ENCODE data around the gene PAN3.

Gene PAN3

GRCh38 chr13:28229522-28230411, 91.4 kb downstream of the PAN3 start:
- no peak for DNase-seq (ENCODE audit: low spot score)

- no peak for DNase-seq (ENCODE audit: low spot score)
Measured at GRCh38 chr13:28231642-28232041, 93.3 kb downstream of the PAN3 start.

GRCh38 chr13:28237944-28238343, 99.6 kb downstream of the PAN3 start:
- no peak for DNase-seq (ENCODE audit: low spot score)

GRCh38 chr13:28239374-28239773, 101.0 kb downstream of the PAN3 start:
- no peak for DNase-seq (ENCODE audit: low spot score)

- no peak for DNase-seq (ENCODE audit: low spot score)
Measured at GRCh38 chr13:28245465-28245864, 107.1 kb downstream of the PAN3 start.

- DNase-seq (ENCODE audit: low spot score), result no peak
Measured at GRCh38 chr13:28246891-28247290, 108.5 kb downstream of the PAN3 start.

DNA sequence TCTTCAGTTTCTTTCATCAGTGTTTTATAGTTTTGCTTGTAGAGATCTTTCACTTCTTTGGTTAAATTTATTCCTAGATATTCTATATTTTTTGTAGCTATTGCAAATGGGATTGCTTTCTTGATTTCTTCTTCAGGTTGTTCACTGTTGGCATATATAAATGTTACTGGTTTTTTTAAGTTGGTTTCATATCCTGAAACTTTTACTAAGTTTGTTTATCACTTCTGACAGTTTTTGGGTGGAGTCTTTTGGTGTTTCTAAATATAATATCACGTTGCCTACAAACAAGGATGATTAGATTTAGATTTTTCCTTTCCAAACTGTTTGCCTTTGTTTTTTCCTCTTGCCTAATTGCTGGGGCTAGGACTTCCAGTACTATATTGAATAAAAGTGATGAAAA, 109.7 kb downstream of the PAN3 start:
- DNase-seq (ENCODE audit: low spot score), result no peak

DNA sequence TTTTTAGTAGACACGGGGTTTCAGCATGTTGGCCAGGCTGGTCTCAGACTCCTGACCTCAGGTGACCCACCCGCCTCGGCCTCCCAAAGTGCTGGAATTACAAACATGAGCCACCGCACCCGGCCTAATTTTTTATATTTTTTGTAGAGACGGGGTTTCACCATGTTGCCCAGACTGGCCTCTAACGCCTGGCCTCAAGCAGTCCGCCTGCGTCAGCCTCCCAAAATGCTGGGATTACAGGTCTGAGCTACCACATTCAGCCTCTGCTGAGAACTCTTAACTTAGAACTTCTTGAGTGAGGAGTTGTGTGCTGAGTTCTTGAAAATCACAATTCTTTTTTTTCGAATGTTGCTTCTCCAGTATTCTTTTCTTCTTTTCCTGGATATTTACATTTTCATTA, 112.2 kb downstream of the PAN3 start:
- no peak for DNase-seq (ENCODE audit: low spot score)

DNA sequence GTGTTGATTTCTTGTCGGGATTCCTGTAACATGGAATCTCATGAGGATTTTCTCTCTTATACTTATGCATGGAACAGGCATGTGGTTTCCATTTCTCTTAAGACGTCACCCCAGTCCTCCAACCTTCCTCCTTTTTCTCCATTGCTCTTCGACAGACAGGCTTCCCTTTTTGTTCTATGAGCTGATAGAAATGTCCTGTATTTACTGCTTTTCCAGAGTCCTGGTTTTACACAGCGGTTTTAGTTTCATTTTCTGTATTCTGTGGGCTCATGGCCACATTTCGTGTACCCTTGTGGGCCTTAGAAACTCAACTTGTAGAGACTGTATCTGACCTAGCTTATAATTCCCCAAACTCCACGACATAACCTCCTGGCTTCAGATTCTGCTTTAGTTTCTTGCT, 113.1 kb downstream of the PAN3 start:
- no peak for DNase-seq (ENCODE audit: low spot score)

GRCh38 chr13:28252547-28252946, 114.2 kb downstream of the PAN3 start:
- no peak for DNase-seq (ENCODE audit: low spot score)

DNA sequence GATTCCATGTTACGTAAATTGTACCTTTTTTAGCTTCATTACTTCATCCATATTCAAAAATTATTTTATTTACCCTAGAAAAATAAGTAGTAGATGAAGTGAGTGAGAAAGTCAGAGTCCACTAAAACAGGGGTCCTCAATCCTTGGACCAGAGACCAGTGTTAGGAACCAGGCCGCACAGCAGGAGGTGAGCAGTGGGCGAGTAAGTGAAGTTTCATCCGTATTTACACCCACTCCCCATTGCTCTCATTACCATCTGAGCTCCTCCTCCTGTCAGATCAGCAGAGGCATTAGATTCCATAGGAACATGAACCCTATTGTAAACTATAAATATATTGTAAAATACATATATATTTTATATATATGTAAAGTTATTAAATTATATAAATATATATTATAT, 119.0 kb downstream of the PAN3 start:
- no peak for DNase-seq (ENCODE audit: low spot score)

- DNase-seq (ENCODE audit: low spot score), result no peak
Measured at GRCh38 chr13:28258417-28258816, 120.1 kb downstream of the PAN3 start.

DNA sequence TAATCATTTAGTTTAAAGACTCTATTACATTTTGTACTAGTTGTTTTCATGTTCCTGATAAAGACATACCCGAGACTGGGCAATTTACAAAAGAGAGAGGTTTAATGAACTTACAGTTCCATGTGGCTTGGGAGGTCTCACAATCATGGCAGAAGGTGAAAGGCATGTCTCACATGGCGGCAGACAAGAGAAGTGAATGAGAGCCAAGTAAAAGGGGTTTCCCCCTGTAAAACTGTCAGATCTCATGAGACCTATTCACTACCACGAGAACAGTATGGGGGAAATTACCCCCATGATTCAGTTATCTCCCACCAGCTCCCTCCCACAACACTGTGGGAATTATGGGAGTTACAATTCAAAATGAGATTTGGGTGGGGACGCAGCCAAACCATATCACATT, 129.2 kb downstream of the PAN3 start:
- DNase-seq (ENCODE audit: low spot score), result no peak

DNA sequence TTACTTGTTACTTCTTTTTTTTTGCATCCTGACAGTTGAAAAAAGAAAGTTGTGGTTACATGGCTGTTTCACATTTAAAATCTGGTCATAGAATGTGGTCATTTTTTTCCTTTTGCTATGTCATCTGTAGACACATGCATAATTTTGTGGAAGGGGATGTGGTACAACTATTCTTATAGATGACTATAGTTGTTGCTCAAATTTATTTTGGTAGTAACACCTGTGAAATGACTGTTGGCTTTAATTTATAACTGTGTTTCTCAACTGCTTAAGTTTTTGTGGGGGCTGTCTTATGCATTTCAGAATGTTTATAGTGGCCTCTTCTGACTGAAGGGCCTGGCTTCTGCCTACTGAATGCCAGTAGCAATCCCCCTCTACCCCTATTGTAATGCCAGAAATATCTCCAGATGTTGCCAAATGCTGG, 130.5 kb downstream of the PAN3 start:
- DNase-seq (ENCODE audit: low spot score), result no peak

DNA sequence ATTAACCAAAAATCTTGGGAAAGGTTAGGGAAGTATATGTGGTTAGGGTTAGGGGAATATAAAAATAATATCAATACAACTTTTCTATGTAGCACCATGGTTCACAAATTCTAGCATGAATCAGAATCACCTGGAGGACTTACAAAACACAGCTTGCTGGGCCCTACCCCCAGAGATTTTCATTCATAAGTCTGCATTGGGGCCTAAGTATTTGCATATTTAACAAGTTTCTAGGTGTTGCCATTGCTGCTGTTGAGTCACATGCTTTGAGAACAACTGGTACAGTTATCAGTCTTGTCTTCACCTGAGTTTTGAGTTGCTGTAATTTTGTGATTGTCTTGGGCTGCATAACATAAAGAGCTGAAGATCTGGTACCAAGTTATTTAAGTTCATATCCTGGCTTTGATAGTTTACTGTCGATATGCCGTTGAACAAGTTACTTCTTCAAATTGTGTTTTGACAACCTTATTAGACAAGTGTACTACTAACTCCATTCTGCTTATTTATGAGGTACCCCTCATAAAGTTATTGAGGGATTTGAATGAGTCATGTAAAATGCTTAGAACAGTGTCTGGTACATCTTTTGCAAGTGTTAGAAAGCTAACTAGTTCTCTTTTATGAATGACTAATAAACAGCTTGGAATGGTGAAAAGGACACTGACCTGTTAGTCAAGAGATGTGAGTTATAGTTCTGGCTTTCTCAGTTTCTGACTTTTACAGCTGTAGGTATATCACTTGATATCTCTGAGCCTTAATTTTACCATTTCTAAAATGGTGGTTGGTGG, 132.9 kb downstream of the PAN3 start:
- no peak for DNase-seq (ENCODE audit: low spot score)

GRCh38 chr13:28273919-28274318, 135.6 kb downstream of the PAN3 start:
- no peak for DNase-seq (ENCODE audit: low spot score)

DNA sequence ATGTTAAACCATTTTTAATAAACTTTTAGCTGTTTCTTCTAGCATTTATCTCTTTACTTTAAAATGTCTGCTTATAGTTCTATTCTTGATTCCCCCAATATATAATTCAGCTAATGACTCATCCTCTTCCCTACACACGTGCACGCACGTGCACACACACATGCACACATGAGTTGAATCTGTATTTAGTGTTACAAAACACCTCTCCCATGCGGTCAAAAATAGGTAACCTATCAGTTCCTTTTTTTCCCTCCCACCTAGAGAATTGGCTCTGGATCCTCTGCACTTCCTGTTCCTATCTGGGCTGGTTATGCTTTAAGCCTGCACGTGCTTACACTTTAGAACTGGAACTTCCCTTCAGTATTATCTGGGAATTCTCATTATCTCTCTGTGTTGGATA, 144.1 kb downstream of the PAN3 start:
- DNase-seq (ENCODE audit: low spot score), result no peak

- no peak for DNase-seq (ENCODE audit: low spot score)
Measured at GRCh38 chr13:28283600-28283999, 145.3 kb downstream of the PAN3 start.

DNA sequence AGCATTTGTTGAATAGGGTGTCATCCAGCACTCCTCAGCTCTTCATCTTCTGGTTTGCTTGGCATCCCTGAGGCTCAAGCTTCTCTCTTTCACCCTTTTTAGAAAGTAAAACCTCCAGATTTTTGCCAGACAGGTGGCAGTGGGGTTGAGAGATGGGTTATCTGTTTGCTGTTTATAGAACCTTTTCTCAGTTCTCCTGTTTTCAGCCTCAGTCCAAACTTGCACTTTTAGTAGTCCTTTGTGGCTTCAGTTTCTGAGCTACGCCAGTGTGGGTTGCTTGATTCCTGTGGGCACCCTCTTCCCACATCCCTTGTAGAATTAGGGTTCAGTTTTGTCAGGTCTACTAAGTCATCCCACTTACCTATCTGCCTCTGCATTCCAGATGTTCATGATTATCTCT, 147.9 kb downstream of the PAN3 start:
- DNase-seq (ENCODE audit: low spot score), result no peak

- no peak for DNase-seq (ENCODE audit: low spot score)
Measured at GRCh38 chr13:28297341-28297740, 159.0 kb downstream of the PAN3 start.

DNA sequence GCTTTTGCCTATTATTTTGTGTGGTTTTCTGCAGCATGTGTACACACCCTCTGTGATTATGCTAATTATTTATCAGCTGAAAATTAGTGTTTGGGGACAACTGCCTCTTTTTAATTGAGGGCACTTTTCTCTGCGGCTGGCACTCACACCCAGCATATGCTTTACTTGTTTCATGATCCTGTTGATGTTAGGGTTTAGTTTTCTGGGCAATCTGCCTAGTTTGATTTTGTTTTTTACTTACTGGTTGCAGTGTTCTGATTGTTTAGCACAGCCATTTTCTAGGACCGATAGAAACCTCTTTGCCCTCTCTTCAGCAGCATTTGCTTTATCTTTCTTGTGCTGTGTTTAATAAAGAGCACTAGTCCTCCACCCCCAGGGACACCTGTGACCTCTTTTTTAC, 161.6 kb downstream of the PAN3 start:
- no peak for DNase-seq (ENCODE audit: low spot score)

GRCh38 chr13:28301839-28302238, 163.5 kb downstream of the PAN3 start:
- no peak for DNase-seq (ENCODE audit: low spot score)

GRCh38 chr13:28306325-28306724, 168.0 kb downstream of the PAN3 start:
- DNase-seq (ENCODE audit: low spot score), result no peak

All from HuH-7 (cell line).